Measurements from ENCODE around the gene MAN2A2. TPM values are rescaled to one million over a fixed set of nuclear protein-coding genes. Genes with fewer than 3 reads are reported as not detected.
A peak's percentile ranks its signal among the peaks of the same experiment; 100 is the strongest.

The MAN2A2 gene
- total RNA-seq, 3 donors from 2014 or later = 38.2 to 58.0 (median 56.9) TPM

GRCh38 chr15:90955624-90956273 is 52.6 kb downstream of the MAN2A2 start:
- Histone ChIP-seq H3K4me3 (peak overlapping the region; percentile 61 to 80 (median 79)), H3K36me3 (peaks cover 8% of the 10 kb centered on the region), H3K27me3 (no peaks in the 10 kb centered on the region), H3K9me3 (no peaks in the 10 kb centered on the region), H3K27ac (no peak overlapping the region), H3K4me1 (peaks cover 3 to 8% of the 10 kb centered on the region in 2 donors)
- TF ChIP-seq, protein P1, sequence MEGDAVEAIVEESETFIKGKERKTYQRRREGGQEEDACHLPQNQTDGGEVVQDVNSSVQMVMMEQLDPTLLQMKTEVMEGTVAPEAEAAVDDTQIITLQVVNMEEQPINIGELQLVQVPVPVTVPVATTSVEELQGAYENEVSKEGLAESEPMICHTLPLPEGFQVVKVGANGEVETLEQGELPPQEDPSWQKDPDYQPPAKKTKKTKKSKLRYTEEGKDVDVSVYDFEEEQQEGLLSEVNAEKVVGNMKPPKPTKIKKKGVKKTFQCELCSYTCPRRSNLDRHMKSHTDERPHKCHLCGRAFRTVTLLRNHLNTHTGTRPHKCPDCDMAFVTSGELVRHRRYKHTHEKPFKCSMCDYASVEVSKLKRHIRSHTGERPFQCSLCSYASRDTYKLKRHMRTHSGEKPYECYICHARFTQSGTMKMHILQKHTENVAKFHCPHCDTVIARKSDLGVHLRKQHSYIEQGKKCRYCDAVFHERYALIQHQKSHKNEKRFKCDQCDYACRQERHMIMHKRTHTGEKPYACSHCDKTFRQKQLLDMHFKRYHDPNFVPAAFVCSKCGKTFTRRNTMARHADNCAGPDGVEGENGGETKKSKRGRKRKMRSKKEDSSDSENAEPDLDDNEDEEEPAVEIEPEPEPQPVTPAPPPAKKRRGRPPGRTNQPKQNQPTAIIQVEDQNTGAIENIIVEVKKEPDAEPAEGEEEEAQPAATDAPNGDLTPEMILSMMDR (IDR thresholded peaks at IDR 0.05) = no peak
- no peak for TF ChIP-seq POLR2A (IDR thresholded peaks at IDR 0.05)
- no peak for TF ChIP-seq POLR2AphosphoS5 (IDR thresholded peaks at IDR 0.05)
- DNase-seq (ENCODE audit: low spot score in 2 of 2) = no peak
- intact Hi-C loops (cut with DNase I; ENCODE audit: low total_unique reads) = loop anchor here (5.0 kb wide), 1 partner anchor 312 kb away; no protein-coding TSS in a partner anchor

DNA sequence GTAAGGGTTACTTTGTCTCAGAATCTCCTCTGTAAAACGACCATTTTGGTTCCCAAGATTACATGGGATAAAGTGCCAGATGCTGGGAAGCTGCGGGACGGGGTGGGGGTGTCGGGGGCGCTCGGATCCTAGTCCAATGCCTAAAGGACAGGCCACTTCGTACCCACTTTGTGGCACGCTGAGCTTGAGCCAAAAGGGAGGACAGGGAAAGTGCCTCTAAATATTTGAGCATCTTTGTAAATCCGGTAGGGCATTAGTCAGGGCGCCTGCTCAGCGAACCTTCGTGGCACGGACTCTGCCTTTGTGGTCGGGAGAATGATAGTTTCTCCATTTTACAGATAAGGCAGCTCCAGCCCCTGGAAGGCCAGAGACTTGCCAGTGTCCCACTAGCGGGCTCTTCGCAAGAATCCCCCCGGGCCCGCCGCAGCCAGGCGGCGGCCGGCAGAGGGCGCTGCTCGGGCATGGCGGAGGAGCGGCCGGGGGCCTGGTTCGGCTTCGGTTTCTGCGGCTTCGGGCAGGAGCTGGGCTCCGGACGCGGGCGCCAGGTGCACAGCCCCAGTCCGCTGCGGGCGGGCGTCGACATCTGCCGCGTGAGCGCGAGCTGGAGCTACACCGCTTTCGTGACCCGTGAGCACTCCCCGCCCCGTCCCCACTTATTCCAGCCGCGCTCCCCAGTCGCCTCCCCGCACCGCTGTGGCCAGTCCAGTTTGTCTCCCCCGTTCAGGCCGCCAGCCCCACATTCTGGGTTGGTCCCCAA is 53.4 kb downstream of the MAN2A2 start:
- Histone ChIP-seq H3K4me3 (peak overlapping the region; percentile 66 to 77 (median 68)), H3K27ac (peak overlapping the region; percentile 53 to 64), H3K27me3 (no peaks in the 10 kb centered on the region), H3K4me1 (peaks cover 3 to 8% of the 10 kb centered on the region in 2 donors), H3K9me3 (no peaks in the 10 kb centered on the region), H3K36me3 (peaks cover 8% of the 10 kb centered on the region)
- DNase-seq (ENCODE audit: low spot score in 2 of 2) = peak; percentile 57 to 74
- intact Hi-C loops (cut with DNase I; ENCODE audit: low total_unique reads) = loop anchor here (5.0 kb wide), 1 partner anchor 311 kb away; no protein-coding TSS in a partner anchor
- TF ChIP-seq POLR2AphosphoS5 (IDR thresholded peaks at IDR 0.05) (no peak), POLR2A (IDR thresholded peaks at IDR 0.05) (no peak)
- TF ChIP-seq, protein P1 (IDR thresholded peaks at IDR 0.05) = peak; percentile 78 to 89 (median 88)

GRCh38 chr15:90957031-90957790 is 54.1 kb downstream of the MAN2A2 start:
- H3K27ac ChIP-seq = peak overlapping the region; percentile 53 to 64
- H3K9me3 ChIP-seq = no peaks in the 10 kb centered on the region
- no peaks in the 10 kb centered on the region for H3K27me3 ChIP-seq
- TF ChIP-seq POLR2A (IDR thresholded peaks at IDR 0.05) = no peak
- TF ChIP-seq POLR2AphosphoS5 (IDR thresholded peaks at IDR 0.05) = no peak
- TF ChIP-seq, protein P1 (IDR thresholded peaks at IDR 0.05) = no peak
- H3K4me3 ChIP-seq = peak overlapping the region; percentile 66 to 77 (median 68)
- intact Hi-C loops (cut with DNase I; ENCODE audit: low total_unique reads) = loop anchor here (5.0 kb wide), 1 partner anchor 310 kb away; no protein-coding TSS in a partner anchor
- H3K4me1 ChIP-seq = peaks cover 3 to 8% of the 10 kb centered on the region in 2 donors
- peaks cover 8% of the 10 kb centered on the region for H3K36me3 ChIP-seq
- peak in 1 of 2 donors; percentile 51 for DNase-seq (ENCODE audit: low spot score in 2 of 2)

DNA sequence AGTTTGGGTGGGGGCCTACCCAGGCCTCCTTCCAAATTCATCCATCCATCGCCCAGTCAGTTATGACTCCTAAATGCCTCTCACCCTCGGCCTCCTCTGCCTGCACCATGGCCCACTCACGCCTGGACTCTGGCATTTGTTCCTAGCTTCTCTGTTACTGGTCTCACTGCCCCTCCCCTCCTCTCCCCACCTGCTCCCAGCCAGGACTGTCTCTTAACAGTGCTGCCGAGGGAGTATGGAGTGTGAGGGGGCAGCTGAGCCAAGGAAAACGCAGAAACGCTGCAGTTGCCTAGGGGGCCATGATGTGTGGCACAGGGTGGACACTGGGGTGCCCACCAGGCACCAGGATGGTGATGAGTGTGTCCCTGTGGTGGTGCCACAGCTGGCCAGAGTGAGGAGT is 54.7 kb downstream of the MAN2A2 start:
- Histone ChIP-seq H3K9me3 (no peaks in the 10 kb centered on the region), H3K4me3 (peak overlapping the region; percentile 66 to 77 (median 68)), H3K27me3 (no peaks in the 10 kb centered on the region), H3K27ac (no peak overlapping the region), H3K4me1 (peaks cover 3 to 8% of the 10 kb centered on the region in 2 donors), H3K36me3 (peaks cover 7% of the 10 kb centered on the region)
- TF ChIP-seq, protein P1 (IDR thresholded peaks at IDR 0.05) = no peak
- TF ChIP-seq POLR2AphosphoS5 (IDR thresholded peaks at IDR 0.05) (no peak), POLR2A (IDR thresholded peaks at IDR 0.05) (no peak)
- no peak for DNase-seq (ENCODE audit: low spot score in 2 of 2)
- intact Hi-C loops (cut with DNase I; ENCODE audit: low total_unique reads) = loop anchor here (5.0 kb wide), 1 partner anchor 310 kb away; no protein-coding TSS in a partner anchor
